ENCODE data around the gene AASDH.
A peak's percentile ranks its signal among the peaks of the same experiment; 100 is the strongest.

The AASDH gene

DNA sequence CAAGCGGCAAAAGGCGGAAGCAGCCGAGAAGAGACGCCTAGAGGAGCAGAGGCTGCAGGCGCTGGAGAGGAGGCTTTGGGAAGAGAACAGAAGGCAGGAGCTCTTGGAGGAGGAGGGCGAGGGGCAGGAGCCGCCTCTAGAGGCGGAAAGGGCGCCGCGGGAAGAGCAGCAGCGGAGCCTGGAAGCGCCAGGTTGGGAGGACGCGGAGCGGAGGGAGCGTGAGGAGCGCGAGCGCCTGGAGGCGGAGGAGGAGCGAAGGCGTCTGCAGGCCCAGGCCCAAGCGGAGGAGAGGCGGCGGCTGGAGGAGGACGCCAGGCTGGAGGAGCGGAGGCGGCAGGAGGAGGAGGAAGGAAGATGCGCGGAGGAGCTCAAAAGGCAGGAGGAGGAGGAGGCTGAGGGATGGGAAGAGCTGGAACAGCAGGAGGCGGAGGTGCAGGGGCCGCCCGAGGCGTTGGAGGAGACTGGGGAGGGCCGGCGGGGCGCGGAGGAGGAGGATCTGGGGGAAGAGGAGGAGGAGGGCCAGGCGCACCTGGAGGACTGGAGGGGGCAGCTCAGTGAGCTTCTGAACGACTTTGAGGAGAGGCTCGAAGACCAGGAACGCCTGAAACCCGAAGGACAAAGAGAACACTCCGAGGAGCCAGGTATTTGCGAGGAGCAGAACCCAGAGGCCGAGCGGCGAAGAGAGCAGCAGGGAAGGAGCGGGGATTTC is 72.9 kb downstream of the AASDH start:
- DNase-seq = no peak

DNA sequence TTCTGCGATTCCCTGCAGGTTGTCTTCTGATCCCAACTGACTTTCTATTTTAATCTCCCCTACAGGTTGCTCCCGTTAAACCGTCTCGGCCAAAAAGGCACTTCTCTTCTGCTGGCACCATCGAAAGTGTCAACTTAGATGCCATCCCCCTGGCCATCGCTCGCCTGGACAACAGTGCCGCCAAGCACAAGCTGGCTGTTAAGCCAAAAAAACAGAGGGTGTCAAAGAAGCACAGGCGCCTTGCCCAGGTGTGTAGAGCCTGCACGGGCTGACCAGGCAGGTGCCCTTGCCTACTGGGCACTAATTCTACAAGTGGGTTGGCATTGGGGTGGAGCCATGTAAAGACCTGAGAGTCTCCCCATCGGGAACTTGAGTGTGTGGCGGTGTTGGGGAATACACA is 74.2 kb downstream of the AASDH start:
- DNase-seq = no peak

DNA sequence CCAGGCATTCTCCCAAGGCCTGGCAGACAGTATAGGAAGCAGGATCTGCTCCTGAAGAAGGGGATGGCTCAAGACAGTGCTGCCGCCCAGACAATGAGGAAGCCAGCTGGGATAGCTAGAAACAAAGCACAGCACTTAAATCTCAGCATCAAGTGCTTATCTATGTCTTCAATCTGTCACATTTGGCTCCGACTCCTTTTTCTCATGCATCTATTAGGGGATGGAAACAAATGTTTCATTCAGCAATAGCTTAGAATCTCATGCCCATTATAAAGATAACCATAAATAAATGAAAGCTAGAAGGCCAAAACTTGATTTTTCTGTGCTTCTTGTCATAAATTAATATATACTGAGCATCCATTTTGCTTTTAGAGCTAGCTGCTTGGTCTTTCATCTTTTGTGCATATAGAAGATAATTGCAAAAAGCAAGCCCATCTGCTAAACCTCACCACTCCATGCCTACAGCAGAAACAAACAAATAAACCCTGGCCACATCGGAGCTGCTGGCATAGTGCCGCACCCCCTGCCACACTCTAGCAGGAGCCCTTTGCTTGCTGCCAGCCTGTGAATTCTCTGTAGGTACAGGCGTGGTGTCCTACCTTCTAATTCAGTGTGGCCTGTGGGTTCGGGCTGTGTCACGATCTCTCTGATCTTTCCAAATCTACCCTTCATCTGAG is 75.9 kb downstream of the AASDH start:
- no peak for DNase-seq

DNA sequence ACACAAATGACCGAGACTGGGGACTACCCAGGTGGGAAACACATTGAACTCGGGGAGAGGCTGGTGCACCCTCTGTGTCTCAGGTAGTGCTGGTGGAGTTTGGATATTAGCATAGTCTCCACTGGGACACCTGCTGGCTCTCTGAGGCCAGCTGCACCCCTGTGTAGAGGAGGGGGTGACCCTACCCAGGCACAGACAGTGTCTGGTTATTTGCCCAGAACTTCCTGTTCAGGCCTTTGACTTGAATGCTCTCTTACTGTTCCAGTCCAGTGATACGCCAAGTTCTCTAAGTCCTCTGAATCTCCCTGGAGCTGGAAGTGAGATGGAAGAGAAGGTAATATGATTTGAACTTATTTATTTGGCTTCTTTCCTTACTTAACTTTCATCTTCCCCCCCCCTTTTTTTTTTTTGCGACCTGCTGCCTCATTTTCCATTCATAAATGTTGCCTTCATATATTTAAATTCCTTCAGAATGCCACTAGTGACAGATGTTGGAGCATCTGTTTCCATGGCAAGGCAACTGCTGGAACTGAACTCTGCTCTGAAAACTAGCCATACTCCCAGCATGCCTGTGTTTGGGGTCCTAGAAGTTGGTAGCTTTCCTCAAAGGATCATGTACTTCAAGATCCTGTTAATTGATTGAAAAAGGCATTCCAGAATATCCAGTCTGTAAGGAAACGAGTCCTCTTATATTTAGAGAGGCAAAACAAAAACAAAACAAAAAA is 76.7 kb downstream of the AASDH start:
- no peak for DNase-seq

DNA sequence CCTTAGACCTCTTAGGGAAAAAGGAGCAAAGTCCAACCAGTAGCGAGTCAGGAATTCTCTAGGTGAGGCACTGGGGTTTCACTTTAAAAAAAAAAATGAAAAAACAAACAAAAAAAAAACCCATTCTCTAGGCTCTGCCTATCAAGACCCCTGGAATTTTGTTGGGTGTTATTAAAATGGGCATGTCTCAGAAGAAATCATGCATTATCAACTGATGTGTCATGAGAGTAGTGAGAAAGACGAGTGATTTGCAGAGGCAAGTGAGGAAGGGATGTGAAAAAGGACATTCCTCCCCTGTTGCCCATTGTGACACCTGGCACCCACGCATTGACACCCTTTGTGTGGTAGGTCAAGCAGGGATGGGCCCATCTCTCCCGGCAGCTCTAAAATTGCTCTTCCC is 78.9 kb downstream of the AASDH start:
- DNase-seq = no peak

DNA sequence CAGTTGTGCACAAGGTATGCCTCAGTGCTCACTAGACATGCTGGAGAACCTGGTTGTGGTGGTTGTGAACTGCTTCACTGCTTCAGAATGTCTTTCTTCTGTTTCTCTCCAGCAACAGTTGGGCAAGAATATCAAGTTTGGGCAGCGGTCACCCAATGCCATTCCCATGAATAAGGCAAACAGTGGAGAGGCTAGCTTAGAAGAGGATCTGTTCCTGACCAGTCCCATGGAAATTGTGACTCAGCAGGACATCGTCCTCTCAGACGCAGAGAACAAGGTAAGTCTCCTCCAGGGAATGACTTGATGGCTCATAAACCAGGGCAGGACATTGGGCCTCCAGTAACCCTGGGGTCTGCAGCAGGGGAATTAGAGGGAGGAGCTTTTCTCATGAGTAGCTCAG is 79.9 kb downstream of the AASDH start:
- DNase-seq = no peak

DNA sequence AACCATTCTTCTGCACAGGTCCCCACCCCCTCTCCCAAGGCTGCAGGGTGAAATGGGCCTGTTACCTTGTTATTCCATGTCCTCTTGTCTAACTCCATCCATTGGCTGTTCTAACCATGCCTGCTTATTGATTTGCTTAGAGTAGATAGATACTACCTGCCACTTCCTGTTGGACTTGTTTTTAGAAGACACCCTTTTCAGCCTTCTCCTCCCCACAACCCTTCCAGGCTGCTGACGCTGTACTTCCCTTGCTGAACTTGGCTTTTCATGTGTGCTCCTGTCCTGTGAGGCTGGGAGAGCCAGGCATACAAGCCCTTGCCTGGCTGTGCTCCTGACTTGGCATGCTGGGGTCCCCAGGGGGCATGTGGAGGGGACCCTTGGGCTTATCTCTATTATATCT is 81.9 kb downstream of the AASDH start:
- no peak for DNase-seq

DNA sequence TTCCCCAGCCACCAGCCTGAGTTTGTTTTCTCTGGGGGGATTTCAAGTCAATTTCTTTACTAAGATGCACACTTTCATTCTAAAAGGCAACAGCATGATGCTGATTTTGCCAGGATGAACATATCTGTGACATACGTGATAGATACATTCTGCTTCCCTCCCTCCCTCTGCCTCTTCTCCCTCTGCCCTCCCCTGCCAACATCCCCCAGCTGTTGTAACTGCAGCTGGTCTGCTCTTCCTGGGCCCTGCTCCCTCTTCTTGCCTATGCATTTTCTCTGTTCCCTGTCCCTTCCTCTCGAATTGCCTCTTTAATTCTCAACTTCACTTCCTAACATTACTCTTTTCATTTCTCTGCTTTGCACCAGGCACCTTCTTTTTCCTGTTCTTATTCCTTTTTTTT is 83.4 kb downstream of the AASDH start:
- DNase-seq = no peak

DNA sequence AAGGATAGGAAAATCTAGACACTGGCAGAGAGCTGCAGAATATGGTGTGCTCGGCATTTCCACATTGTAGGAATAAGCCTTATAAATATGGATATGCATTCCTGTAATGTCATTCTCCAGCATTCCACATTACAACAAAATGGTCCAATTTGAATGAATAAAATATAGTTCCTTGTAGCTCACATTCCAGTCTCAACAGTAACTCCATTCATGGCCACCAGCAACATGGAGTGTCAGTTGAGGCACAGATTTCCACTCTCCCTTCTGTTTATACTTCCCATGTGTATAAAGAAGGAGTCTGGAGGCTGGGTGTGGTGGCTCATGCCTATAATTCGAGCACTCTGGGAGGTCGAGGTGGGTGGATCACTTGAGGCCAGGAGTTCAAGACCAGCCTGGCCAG is 84.5 kb downstream of the AASDH start:
- no peak for DNase-seq

DNA sequence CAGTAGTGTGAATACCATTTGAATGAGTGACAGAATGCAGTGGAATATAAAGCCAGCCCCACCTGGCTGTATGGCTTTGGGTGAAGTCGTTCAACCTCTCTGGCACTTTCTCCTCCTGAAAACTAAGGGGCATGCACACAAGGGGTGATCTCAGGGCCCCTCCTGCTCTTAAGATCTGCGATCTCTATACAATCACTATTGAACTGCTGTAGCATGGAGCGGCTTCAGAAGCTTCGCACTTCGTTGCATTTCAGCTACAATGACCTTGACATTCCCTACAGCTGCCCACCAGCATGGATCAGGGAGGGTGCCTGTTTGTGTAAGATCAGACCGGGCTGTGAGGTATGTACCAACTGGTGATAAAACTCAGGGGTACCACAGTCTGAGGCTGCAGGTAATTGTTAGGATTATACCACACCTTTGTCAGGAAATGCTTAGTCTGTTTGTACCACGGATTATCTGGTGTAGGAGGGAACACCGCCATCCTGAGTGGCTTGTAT is 85.2 kb downstream of the AASDH start:
- DNase-seq = no peak

DNA sequence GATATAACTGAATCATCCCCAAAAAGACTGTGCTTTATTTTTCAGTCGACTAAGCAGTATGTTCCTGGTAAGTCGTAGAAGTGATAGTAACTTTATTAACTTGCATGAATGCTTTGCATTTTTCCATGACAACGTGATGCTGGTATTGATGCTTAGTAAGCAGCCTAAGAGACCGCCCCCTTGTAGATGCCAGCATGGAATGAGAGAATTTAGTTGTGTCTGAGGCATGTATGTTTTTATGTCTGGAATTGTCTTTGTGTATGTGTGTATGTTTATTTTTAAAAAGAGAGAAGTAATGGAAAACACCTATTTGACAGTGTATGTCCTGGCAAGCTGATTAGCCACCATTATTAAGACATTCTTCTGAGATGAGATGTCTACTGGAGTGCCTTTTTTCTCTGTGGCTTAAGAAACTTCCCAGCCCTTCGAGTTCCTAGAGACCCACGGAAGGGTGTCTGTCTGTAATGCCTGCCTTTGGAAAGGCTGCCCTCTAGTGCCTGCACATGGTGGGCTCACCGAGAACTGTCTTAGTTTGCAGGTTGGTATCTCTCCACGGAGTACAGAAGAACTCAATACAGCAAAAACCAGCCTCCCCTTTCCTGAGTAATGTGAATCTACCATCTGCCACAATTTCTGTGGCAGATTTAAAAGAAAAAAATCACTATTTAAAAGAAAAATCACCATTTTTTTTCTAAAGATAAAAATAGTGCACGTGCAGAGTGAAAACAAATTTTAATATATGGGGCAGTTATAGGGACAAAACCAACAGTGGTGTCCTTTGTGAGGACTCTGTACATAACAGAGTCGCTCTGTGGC is 85.9 kb downstream of the AASDH start:
- peak; percentile 65 to 68 for DNase-seq

DNA sequence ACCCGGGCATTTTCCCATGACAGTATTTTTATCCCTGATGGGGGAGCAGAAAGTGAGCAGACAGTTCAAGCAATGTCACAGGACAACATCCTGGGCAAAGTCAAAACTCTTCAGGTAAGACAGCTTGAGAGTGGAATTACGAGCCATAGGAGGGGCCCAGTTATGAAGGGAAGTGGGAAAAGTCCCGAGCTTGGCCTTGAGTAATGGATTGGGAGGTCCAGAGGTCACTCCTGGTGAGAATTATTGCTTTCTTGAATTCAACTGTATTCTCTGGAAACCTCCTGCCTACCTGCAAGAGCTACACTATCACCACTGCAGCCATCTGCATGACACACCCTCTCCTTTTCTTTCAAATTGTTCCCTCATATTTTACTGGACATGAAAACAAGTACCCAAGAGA is 89.1 kb downstream of the AASDH start:
- DNase-seq = no peak

DNA sequence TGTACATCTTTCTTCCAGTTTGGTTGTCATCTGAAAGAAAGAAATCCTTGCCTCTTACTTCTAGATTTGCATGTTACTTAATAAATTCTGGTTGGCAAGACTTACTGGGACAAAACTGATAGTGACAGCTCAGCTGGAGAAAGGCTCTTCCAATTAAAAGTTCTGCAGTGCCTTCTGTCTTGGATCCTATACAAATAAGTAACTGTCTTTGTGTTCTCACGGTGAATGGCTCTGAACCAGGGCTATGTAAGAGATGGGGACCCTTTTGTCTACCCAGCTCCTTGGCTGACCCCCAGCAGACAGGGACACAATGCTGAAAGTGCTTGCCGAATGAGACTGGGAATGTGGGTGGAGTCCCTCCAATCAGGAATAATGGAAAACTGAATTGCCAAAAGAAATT is 89.5 kb downstream of the AASDH start:
- no peak for DNase-seq

DNA sequence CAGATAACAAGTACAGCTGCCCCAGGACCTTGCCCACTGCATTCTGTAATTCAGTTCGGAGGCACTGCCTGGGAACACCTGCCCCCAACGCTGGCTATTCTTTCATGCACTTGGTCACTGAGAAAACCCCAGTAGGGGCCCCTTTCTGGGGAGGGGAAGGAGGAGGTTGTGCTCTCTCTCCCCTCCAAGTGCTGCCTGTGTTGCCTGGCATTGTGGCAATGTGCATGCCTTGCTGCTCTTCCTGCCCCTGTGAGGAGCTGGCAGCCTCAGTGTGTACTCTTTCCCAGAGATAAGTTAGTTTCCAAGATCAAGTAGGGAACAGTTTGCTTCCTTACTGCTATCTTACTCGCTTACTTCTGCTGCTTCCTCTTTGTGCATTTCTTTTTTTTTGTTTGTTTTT is 90.8 kb downstream of the AASDH start:
- DNase-seq = no peak

DNA sequence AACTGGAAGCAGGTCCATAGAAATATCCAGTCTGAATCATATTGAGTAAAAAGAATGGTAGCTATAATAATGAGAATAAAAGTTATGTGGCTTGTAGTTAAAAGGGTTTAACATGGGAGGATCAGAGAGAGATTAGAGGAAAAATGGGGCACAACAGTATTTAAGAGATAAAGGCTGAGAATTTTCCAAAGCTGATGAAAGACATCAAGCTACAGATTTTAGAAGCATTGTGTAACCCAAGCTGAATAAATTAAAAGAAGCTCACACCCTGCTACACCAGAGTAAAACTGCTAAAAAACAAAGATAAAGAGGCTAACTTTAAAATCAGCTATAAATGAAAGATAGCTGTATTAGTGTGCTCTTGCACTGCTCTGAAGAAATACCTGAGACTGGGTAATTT is 94.2 kb downstream of the AASDH start:
- DNase-seq = no peak

DNA sequence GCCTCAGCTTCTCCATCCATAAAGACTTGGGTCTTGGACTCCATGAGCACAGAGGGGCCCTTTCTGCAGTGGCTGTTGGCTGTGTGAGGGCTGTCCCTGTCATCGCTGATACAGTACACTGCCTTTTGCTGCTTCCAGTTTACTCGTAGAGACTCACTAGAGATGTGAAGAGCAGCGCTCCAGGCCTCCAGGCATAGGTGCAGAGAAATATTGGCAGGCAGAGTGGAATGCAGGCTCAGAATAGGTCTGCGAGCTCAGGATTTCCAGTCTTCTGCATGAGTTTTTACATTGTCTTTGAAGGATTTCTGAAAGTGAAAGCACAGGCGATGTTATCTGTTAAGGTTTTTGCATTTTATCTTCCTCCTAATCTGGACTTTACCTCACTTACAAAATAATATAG is 97.4 kb downstream of the AASDH start:
- DNase-seq = no peak

DNA sequence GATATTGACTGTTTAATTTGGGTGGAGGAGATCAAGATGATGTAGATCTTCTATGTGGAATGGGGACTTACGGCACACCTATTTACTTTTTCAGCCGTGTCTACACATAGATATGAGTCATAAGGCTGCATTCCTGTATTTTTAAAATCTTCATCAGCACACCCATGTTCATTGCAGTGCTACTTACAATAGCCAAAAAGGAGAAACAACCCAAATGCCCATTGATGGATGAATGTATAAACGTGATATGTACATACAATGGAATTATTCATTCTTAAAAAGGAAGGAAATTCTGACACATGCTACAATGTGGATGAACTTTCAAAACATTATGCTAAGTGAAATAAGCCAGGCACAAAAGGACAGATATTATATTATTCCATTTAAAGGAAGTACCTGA is 98.6 kb downstream of the AASDH start:
- DNase-seq = no peak
